Measurements from ENCODE around the gene COPZ1. TPM values are rescaled to one million over a fixed set of nuclear protein-coding genes. Genes with fewer than 3 reads are reported as not detected.
A peak's percentile ranks its signal among the peaks of the same experiment; 100 is the strongest.
"Not testable (repeated sequence)": the region's sequence is repeated elsewhere in the genome, so short reads cannot be mapped to it uniquely, and the experiment has no call there.

The COPZ1 gene, protein sequence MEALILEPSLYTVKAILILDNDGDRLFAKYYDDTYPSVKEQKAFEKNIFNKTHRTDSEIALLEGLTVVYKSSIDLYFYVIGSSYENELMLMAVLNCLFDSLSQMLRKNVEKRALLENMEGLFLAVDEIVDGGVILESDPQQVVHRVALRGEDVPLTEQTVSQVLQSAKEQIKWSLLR
- 95.0 and 139 TPM in 2 replicates for total RNA-seq

- TF ChIP-seq CTCF (IDR thresholded peaks at IDR 0.05; ENCODE audit: insufficient read depth, low read depth, low read length) = peak; percentile 70
- DNase-seq (ENCODE audit: low read depth) = peak; percentile 100
- H3K4me3 ChIP-seq (ENCODE audit: low read depth, low read length) = peak within 1 kb of the TSS; percentile 98
These were observed at the start of gene COPZ1 for GRCh38 chr12:54324617-54325441. Gene COPZ1 (plus strand): TSS chr12:54325131. CDS start chr12:54325164, 33 bp downstream.

- H3K4me3 ChIP-seq (ENCODE audit: low read depth, low read length) = no peak overlapping the region
- TF ChIP-seq CTCF (IDR thresholded peaks at IDR 0.05; ENCODE audit: insufficient read depth, low read depth, low read length) = no peak
- no peak for DNase-seq (ENCODE audit: low read depth)
These were observed 48.6 kb upstream of the COPZ1 start for GRCh38 chr12:54276368-54276767.

- TF ChIP-seq CTCF (IDR thresholded peaks at IDR 0.05; ENCODE audit: insufficient read depth, low read depth, low read length) = no peak
- peak overlapping the region; percentile 99 for H3K4me3 ChIP-seq (ENCODE audit: low read depth, low read length)
- DNase-seq (ENCODE audit: low read depth) = no peak
These were observed 47.1 kb upstream of the COPZ1 start for GRCh38 chr12:54277823-54278276.

DNA sequence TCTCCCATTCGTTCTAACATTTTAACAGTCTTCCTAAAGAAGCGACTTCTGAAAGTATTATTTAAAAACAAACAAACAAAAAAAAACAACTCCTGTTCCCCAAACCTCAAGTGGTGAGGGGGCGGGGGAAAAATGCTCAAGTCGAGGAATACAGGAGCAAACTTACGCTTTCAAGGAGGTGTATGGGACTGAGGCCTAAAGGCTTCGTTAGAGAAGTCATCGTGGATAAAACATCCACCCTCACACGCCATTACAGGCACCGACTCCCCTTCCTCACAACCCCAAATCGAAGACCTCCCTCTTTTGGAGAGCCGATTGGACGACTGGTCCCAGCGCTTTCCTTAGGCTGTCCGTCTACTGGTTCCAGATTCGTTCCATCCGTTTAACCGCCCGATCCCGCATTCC lies 45.7 kb upstream of the COPZ1 start:
- no peak for DNase-seq (ENCODE audit: low read depth)
- peak overlapping the region; percentile 99 for H3K4me3 ChIP-seq (ENCODE audit: low read depth, low read length)
- no peak for TF ChIP-seq CTCF (IDR thresholded peaks at IDR 0.05; ENCODE audit: insufficient read depth, low read depth, low read length)

DNA sequence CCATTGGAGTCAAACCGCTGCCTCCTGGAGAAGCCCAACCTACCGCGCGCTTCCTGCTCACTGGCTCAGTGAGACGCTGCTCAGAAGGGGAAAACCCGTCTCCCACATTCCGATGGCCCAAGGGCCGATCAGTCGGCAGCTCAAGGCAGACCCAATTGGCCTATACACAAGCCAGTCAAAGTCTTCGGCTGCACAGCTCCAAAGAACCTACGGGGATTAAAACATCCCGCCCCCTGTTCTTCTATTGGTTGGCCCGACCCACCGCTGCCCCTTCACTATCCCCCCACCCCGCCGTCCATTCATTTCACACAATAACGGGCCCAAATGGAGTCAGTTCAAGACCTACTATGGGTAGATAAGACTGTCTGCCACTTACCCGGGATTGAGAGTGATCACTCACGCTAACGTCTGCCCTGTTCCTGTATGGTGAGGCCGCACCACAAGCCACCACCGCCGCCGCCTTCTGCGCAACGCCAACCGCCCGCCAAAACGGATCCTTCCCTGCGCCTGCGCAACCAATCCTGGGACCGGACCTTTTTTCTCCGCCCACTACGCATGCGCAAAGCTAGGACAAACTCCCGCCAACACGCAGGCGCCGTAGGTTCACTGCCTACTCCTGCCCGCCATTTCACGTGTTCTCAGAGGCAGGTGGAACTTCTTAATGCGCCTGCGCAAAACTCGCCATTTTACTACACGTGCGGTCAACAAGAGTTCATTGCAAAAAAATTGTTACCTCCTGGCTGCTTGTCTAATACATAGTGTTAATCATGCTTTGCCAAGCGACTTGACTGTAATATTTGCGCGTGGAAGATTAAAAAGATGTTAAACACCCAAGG lies 45.1 kb upstream of the COPZ1 start, which contains the start of gene CBX5:
Gene CBX5, minus strand, starts transcription at position 491 of the 836 bp plus-strand sequence. CDS start 22,472 bp downstream, outside the sequence.
- peak within 1 kb of the TSS; percentile 99 for H3K4me3 ChIP-seq (ENCODE audit: low read depth, low read length)
- no peak for TF ChIP-seq CTCF (IDR thresholded peaks at IDR 0.05; ENCODE audit: insufficient read depth, low read depth, low read length)
- peak; percentile 100 for DNase-seq (ENCODE audit: low read depth)

- no peak for TF ChIP-seq CTCF (IDR thresholded peaks at IDR 0.05; ENCODE audit: insufficient read depth, low read depth, low read length)
- DNase-seq (ENCODE audit: low read depth) = peak; percentile 100
- peak within 1 kb of the TSS; percentile 99 for H3K4me3 ChIP-seq (ENCODE audit: low read depth, low read length)
These were observed 44.3 kb upstream of the COPZ1 start, which contains the start of gene HNRNPA1 for GRCh38 chr12:54280468-54281260. Gene HNRNPA1 (plus strand): TSS chr12:54280726. CDS start chr12:54280808, 82 bp downstream.

DNA sequence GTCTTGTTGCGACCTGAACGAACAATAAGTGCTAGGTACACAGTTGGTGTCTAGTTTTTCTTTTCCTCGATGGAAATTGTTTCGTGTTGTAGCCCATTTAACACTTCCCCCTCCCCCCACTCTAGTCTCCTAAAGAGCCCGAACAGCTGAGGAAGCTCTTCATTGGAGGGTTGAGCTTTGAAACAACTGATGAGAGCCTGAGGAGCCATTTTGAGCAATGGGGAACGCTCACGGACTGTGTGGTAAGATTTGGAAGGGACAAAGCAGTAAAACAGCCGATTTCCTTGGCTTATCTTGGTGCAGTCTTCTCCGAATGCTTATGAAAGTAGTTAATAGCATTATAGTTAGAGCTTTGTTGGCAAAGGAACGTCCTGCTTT lies 43.7 kb upstream of the COPZ1 start:
- H3K4me3 ChIP-seq (ENCODE audit: low read depth, low read length) = peak overlapping the region; percentile 99
- not testable (repeated sequence) for DNase-seq (ENCODE audit: low read depth)

GRCh38 chr12:54281694-54282093 lies 43.2 kb upstream of the COPZ1 start:
- not testable (repeated sequence) for DNase-seq (ENCODE audit: low read depth)
- H3K4me3 ChIP-seq (ENCODE audit: low read depth, low read length) = peak overlapping the region; percentile 99

Measured in fibroblast of villous mesenchyme (primary cell).